ENCODE results near the gene TMEFF2.

Gene TMEFF2

GRCh38 chr2:192007581-192008228, 187.0 kb downstream of the TMEFF2 start:
- TF ChIP-seq ZNF366 (tag by site-specific recombination; conservative IDR thresholded peaks at IDR 0.05) = no peak
- no peak for TF ChIP-seq ZBTB49 (tag by site-specific recombination; IDR thresholded peaks at IDR 0.05; ENCODE audit: low read depth)
- TF ChIP-seq ZNF211 (tag by site-specific recombination; IDR thresholded peaks at IDR 0.05; ENCODE audit: low read depth) = no peak
- TF ChIP-seq GLI2 (tag by site-specific recombination; IDR thresholded peaks at IDR 0.05; ENCODE audit: borderline replicate concordance, low read depth) = no peak
- no peak for TF ChIP-seq ZNF423 (tag by site-specific recombination; IDR thresholded peaks at IDR 0.05)
- TF ChIP-seq ZNF26 (tag by site-specific recombination; IDR thresholded peaks at IDR 0.05) = no peak
- TF ChIP-seq ZNF19 (tag by site-specific recombination; IDR thresholded peaks at IDR 0.05; ENCODE audit: low read depth) = no peak
- no peak for TF ChIP-seq KLF17 (tag by site-specific recombination; IDR thresholded peaks at IDR 0.05)
- no peak for TF ChIP-seq ZNF239 (tag by site-specific recombination; IDR thresholded peaks at IDR 0.05)
- no peak for TF ChIP-seq TSHZ1 (tag by site-specific recombination; IDR thresholded peaks at IDR 0.05; ENCODE audit: borderline replicate concordance)
- TF ChIP-seq ZNF677 (tag by site-specific recombination; IDR thresholded peaks at IDR 0.05) = no peak
- TF ChIP-seq MEIS1 (CRISPR knock-in tag; IDR thresholded peaks at IDR 0.05; ENCODE audit: borderline replicate concordance) = no peak
- no peak for TF ChIP-seq SP2 (tag by site-specific recombination; IDR thresholded peaks at IDR 0.05)
- no peak for TF ChIP-seq ZNF18 (tag by site-specific recombination; IDR thresholded peaks at IDR 0.05)
- TF ChIP-seq PATZ1 (tag by site-specific recombination; IDR thresholded peaks at IDR 0.05) = no peak
- no peak for TF ChIP-seq ZFP69B (tag by site-specific recombination; IDR thresholded peaks at IDR 0.05)
- no peak for TF ChIP-seq ZNF155 (tag by site-specific recombination; IDR thresholded peaks at IDR 0.05)
- TF ChIP-seq BCL11B (tag by site-specific recombination; IDR thresholded peaks at IDR 0.05; ENCODE audit: low read depth) = no peak
- Histone ChIP-seq H3K4me1 (ENCODE audit: control insufficient read depth, insufficient read depth, low read length) (no peaks in the 10 kb centered on the region; the same call in 1 of the 2 replicates), H3K9me3 (ENCODE audit: control insufficient read depth, insufficient read depth, low read depth, low read length) (no peaks in the 10 kb centered on the region), H3K27ac (ENCODE audit: extremely low read depth, low read depth, low read length) (no peak overlapping the region), H3K4me3 (ENCODE audit: low read depth, low read length) (no peak overlapping the region), H3K36me3 (ENCODE audit: control insufficient read depth in 2 of 2, insufficient read depth in 1 of 2, low read length in 2 of 2) (no peaks in the 10 kb centered on the region)
- POLR2A ChIA-PET = no interaction called here
- CTCF ChIA-PET = interaction anchor here (1.1 kb wide), 1 partner anchor 195 kb away, joined by 4 read pairs; no protein-coding TSS in a partner anchor

Measured in HEK293 (cell line).